K562 (cell line): Measurements from ENCODE around the gene PEX13. TPM values are rescaled to one million over a fixed set of nuclear protein-coding genes. Genes with fewer than 3 reads are reported as not detected.

Experiments used
- ATAC-seq: fragments of 200-7000 bp; cut with Tn5 transposase; 3 replicates; pipeline ENCODE4 v1.9.1; 2020; ENCODE audit warnings: moderate library complexity
- BruUV-seq: library from RNA; stranded (reverse); fragments of 400-500 nt; replicated peaks from 2 replicates; lab custom pipeline; 2021; lab: Mats Ljungman, UMichigan
- CTCF ChIA-PET: fragments of 300-600 bp; formaldehyde crosslinking; extraction: SDS; loops from one replicate; lab custom pipeline; 2021; ENCODE audit warnings: low intra/inter-chr PET ratio; lab: Yijun Ruan, JAX
- POLR2A ChIA-PET: fragments of 300-600, 350-650 bp; sonication (Branson Sonifier 250); formaldehyde crosslinking; extraction: SDS; loops from one replicate; lab custom pipeline; 2021; ENCODE audit warnings: antibody characterized with exemption, inconsistent platforms; lab: Yijun Ruan, JAX
- DNase-seq, 4 experiments: peaks; one replicate each; pipeline versions ENCODE4 v3.0.0 to v3.0.0-alpha.2; 2011 to 2018; ENCODE audit warnings: low spot score in 3 of 4, mixed read lengths in 3 of 4; ENCODE audit errors: extremely low read depth in 1 of 4
- FAIRE-seq: peaks from 2 replicates; lab custom pipeline; 2011; peaks lifted over from hg19 to GRCh38; lab: Jason Lieb, UNC
- H2AFZ ChIP-seq: 2 replicates; pipeline ENCODE4 v1.6.0; 2011; ENCODE audit warnings: low read depth, low read length, control low read depth, inconsistent platforms
- H3K27ac ChIP-seq: fragments of 200-600 bp; 3 replicates; pipeline ENCODE4 v1.8.0; 2011; ENCODE audit warnings: low read depth, mild to moderate bottlenecking, control low read depth, inconsistent platforms, low read length, moderate library complexity, mixed read lengths; ENCODE audit errors: extremely low read depth
- H3K27me3 ChIP-seq, 2 experiments: fragments of 300-600 bp in 1 of 2; 2 replicates in 1 of 2; 3 replicates in 1 of 2; pipeline versions ENCODE4 v1.6.0 to v1.8.0; 2011; ENCODE audit warnings: inconsistent platforms in 2 of 2, low read length in 2 of 2, mild to moderate bottlenecking in 1 of 2, mixed read lengths in 1 of 2, moderate library complexity in 1 of 2; ENCODE audit not compliant: control insufficient read depth in 2 of 2, insufficient read depth in 2 of 2
- H3K36me3 ChIP-seq: fragments of 300-600 bp; 3 replicates; pipeline ENCODE4 v1.8.0; 2011; ENCODE audit warnings: mild to moderate bottlenecking, low read length, inconsistent platforms; ENCODE audit not compliant: control insufficient read depth, insufficient read depth
- H3K4me1 ChIP-seq, 2 experiments: fragments of 200-600 bp in 1 of 2; replicated peaks in 1 of 2; 2 replicates in 1 of 2; 3 replicates in 1 of 2; pipeline versions ENCODE4 v1.5.1 to v1.8.0; 2011; ENCODE audit warnings: inconsistent platforms in 2 of 2, low read length in 2 of 2, mild to moderate bottlenecking in 1 of 2, mixed read lengths in 1 of 2, moderate library complexity in 1 of 2; ENCODE audit not compliant: control insufficient read depth in 2 of 2, insufficient read depth in 2 of 2
- H3K4me2 ChIP-seq: 2 replicates; pipeline ENCODE4 v1.6.1; 2011; ENCODE audit warnings: low read length, control low read depth, inconsistent platforms, mixed read lengths; ENCODE audit not compliant: insufficient read depth
- H3K4me3 ChIP-seq: fragments of 200-600 bp; sonication (generic), shearing (Covaris generic); 2 replicates; pipeline ENCODE4 v1.5.1; 2016; ENCODE audit warnings: control low read depth, inconsistent platforms
- H3K79me2 ChIP-seq: fragments of 200-600 bp; 3 replicates; pipeline ENCODE4 v1.8.0; 2011; ENCODE audit warnings: low read length, inconsistent platforms; ENCODE audit not compliant: control insufficient read depth, insufficient read depth
- H3K9ac ChIP-seq, 2 experiments: 2 replicates each; pipeline versions ENCODE4 v1.6.0 to v1.6.1; 2011; ENCODE audit warnings: low read depth in 2 of 2, low read length in 2 of 2, control low read depth in 1 of 2, inconsistent platforms in 1 of 2, mild to moderate bottlenecking in 1 of 2, mixed read lengths in 1 of 2; ENCODE audit not compliant: insufficient read depth in 1 of 2
- H3K9me1 ChIP-seq: one replicate; pipeline ENCODE4 v1.6.0; 2011; ENCODE audit warnings: inconsistent platforms, mild to moderate bottlenecking, low read length, moderate library complexity; ENCODE audit not compliant: control insufficient read depth, insufficient read depth
- H3K9me3 ChIP-seq: replicated peaks from 2 replicates; pipeline ENCODE4 v1.5.1; 2011; ENCODE audit warnings: low read depth, low read length, inconsistent platforms; ENCODE audit not compliant: control insufficient read depth, insufficient read depth
- H4K20me1 ChIP-seq: replicated peaks from 2 replicates; pipeline ENCODE4 v1.6.1; 2011; ENCODE audit warnings: low read length, inconsistent platforms, mixed read lengths; ENCODE audit not compliant: control insufficient read depth, insufficient read depth
- CBX1 ChIP-seq: sonication (generic); IDR thresholded peaks from 2 replicates; pipeline ENCODE4 v1.6.1; 2016; ENCODE audit warnings: antibody characterized with exemption, low read depth, mild to moderate bottlenecking
- CBX3 ChIP-seq, 2 experiments: IDR thresholded peaks; 1 replicate in 1 of 2; 2 replicates in 1 of 2; pipeline ENCODE4 v1.6.1; 2012; ENCODE audit warnings: inconsistent platforms in 2 of 2, low read length in 2 of 2, borderline replicate concordance in 1 of 2, control low read depth in 1 of 2
- HNRNPH1 ChIP-seq: fragments of 200-400 bp; formaldehyde crosslinking; optimal IDR thresholded peaks from 2 replicates; pipeline ENCODE3; 2017; ENCODE audit warnings: low read depth, mild to moderate bottlenecking, low read length, moderate library complexity
- RBM25 ChIP-seq: fragments of 200-400 bp; formaldehyde crosslinking; IDR thresholded peaks from 2 replicates; pipeline ENCODE4 v1.6.1; 2018; ENCODE audit warnings: low read length, low read depth, moderate library complexity; ENCODE audit not compliant: severe bottlenecking
- TRIM28 ChIP-seq: fragments of 450-650 bp; IDR thresholded peaks from 2 replicates; pipeline ENCODE4 v1.6.1; 2017
- ZNF280A ChIP-seq: fragments of 450-650 bp; IDR thresholded peaks from 2 replicates; pipeline ENCODE4 v1.6.1; 2018; ENCODE audit warnings: mild to moderate bottlenecking, low read depth; ENCODE audit not compliant: partially characterized antibody
- WGBS: fragments of 100-300 bp; shearing (Covaris generic); methylation state at CpG from one replicate; pipeline ENCODE4 v1.1.6; 2016; ENCODE audit warnings: low coverage, mixed read lengths; ENCODE audit not compliant: insufficient coverage; ENCODE audit errors: missing lambda C conversion rate; 5-methylcytosine and 5-hydroxymethylcytosine counted together
- in situ Hi-C: fragments of 300-500 bp; cut with MboI; formaldehyde crosslinking; loops from 4 replicates; pipeline ENCODE4 v1.15.0; 2018; ENCODE audit warnings: inconsistent platforms, mixed read lengths
- intact Hi-C: fragments of 100-400 bp; cut with micrococcal nuclease; formaldehyde crosslinking; loops from 2 replicates; pipeline ENCODE4 v1.14.2; 2022
- polyA plus RNA-seq, 8 experiments: library from polyadenylated mRNA; depleted of rRNA in 4 of 8; stranded (reverse) in 5 of 8; unstranded in 3 of 8; fragments of >200 nt; fragmentation: Nextera tagmentation in 2 of 8; fragmentation: Illumina TruSeq in 1 of 8; extraction: Ambion mirVana in 2 of 8; extraction: Trizol in 1 of 8; gene quantifications; 2 replicates each; pipeline versions ENCODE4 v1.2.1 to v1.2.3, GENCODE V29; 2011 to 2014; ENCODE audit warnings: inconsistent platforms in 1 of 8, missing spikeins in 1 of 8
- total RNA-seq, 7 experiments: library from RNA; depleted of rRNA in 6 of 7; stranded (reverse); fragments of >200 nt in 6 of 7; fragmentation: Illumina TruSeq in 2 of 7; extraction: Trizol in 2 of 7; gene quantifications; 2 replicates each; pipeline versions ENCODE4 v1.2.1 to v1.2.3, GENCODE V29; 2011 to 2021; ENCODE audit warnings: low replicate concordance in 1 of 7

The PEX13 gene
- total and polyA plus RNA-seq, 9 of the 15 experiments (the other 6 are each of a cell fraction or from before 2014, with no cell fraction given): 4.0 to 30.4 (median 18.8) TPM

GRCh38 chr2:60991644-60992043 lies 25.9 kb upstream of the PEX13 start:
- CTCF ChIA-PET: no interaction called here

More at GRCh38 chr2:60991644-60992043, 25.9 kb upstream of the PEX13 start:
- POLR2A ChIA-PET: no interaction called here
- H3K4me3 ChIP-seq: no peak overlapping the region
- BruUV-seq: no TSS peak
- H2AFZ ChIP-seq: no peak overlapping the region
- H4K20me1 ChIP-seq: no peaks in the 10 kb centered on the region
- no peaks in the 10 kb centered on the region for H3K9me1 ChIP-seq
- ATAC-seq: no peak
- no peaks in the 10 kb centered on the region for H3K36me3 ChIP-seq
- H3K79me2 ChIP-seq: no peaks in the 10 kb centered on the region
- WGBS: 42% methylated on average over 4 of the region's 4 CpGs
- no peak for DNase-seq
- FAIRE-seq: no peak
- no peaks in the 10 kb centered on the region for H3K9me3 ChIP-seq
- H3K4me2 ChIP-seq: no peak overlapping the region
- H3K27me3 ChIP-seq: no peaks in the 10 kb centered on the region
- no peak overlapping the region for H3K9ac ChIP-seq
- no peaks in the 10 kb centered on the region for H3K4me1 ChIP-seq
- in situ Hi-C loops: no loop called here
- intact Hi-C loops: loop anchor here (1.0 to 10.0 kb wide), 2 partner anchors 26 to 107 kb away; partner anchors contain the start of genes PEX13 and REL
- H3K27ac ChIP-seq: no peak overlapping the region
- TF ChIP-seq ZNF280A: peak; percentile 29
- 0 out of 2 replicates have a peak, but pooled peaks have one; percentile 45 for TF ChIP-seq TRIM28
- 0 out of 2 replicates have a peak, but pooled peaks have one; percentile 26 for TF ChIP-seq CBX1
- TF ChIP-seq CBX3 (IDR thresholded peaks at IDR 0.05; ENCODE audit: borderline replicate concordance in 1 of 2, low read length in 2 of 2): peak in 1 of 2 experiments; percentile 62; a peak in 2 of 3 replicates
- TF ChIP-seq HNRNPH1: no peak
- TF ChIP-seq RBM25: peak; percentile 41
